OCI-LY3 (cell line): Measurements from ENCODE around the gene GNA12.

Experiments used
- EZH2phosphoT487 ChIP-seq: fragments of 200-600 bp; shearing (Covaris generic); IDR thresholded peaks from 2 replicates; pipeline ENCODE4 v1.6.1; 2018; ENCODE audit warnings: antibody characterized with exemption, mixed run types, low read depth
- TF ChIP-seq, protein P1 (sequence below): fragments of 200-600, 300-600 bp; sonication (generic); IDR thresholded peaks from 2 replicates; pipeline ENCODE4 v1.5.1; 2014; ENCODE audit warnings: antibody characterized with exemption, low read length, low read depth

DNA sequence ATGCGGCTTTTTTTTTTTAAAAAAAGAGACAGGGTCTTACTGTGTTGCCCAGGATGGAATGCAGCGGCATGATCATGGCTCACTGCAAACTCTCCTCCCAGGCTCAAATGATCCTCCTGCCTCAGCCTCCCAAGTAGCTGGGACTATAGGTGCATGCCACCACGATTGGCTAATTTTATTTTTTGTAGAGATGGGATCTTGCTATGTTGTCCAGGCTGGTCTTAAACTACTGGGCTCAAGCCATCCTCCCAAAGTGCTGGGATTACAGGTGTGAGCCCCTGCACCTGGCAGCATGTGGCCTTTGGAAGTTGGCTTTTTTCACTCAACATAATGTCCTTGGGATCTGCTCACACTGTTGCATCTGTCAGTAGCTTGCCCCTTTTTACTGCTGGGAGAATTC is 91.0 kb downstream of the GNA12 start:
- TF ChIP-seq, protein P1, sequence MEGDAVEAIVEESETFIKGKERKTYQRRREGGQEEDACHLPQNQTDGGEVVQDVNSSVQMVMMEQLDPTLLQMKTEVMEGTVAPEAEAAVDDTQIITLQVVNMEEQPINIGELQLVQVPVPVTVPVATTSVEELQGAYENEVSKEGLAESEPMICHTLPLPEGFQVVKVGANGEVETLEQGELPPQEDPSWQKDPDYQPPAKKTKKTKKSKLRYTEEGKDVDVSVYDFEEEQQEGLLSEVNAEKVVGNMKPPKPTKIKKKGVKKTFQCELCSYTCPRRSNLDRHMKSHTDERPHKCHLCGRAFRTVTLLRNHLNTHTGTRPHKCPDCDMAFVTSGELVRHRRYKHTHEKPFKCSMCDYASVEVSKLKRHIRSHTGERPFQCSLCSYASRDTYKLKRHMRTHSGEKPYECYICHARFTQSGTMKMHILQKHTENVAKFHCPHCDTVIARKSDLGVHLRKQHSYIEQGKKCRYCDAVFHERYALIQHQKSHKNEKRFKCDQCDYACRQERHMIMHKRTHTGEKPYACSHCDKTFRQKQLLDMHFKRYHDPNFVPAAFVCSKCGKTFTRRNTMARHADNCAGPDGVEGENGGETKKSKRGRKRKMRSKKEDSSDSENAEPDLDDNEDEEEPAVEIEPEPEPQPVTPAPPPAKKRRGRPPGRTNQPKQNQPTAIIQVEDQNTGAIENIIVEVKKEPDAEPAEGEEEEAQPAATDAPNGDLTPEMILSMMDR: no peak
- no peak for TF ChIP-seq EZH2phosphoT487
